Lower leg skin (tissue), 3 donors: ENCODE results near the gene TFCP2.

Source experiments
- CTCF ChIP-seq, 3 donors: fragments of 450-650 bp; IDR thresholded peaks; one replicate each; pipeline ENCODE4 v1.5.1; 2016; ENCODE audit warnings: antibody characterized with exemption in 3 of 3, mild to moderate bottlenecking in 3 of 3, moderate library complexity in 2 of 3
- POLR2A ChIP-seq, 2 donors: fragments of 450-650 bp; IDR thresholded peaks; one replicate each; pipeline ENCODE4 v1.6.1; 2016 to 2017; ENCODE audit warnings: antibody characterized with exemption in 2 of 2, mild to moderate bottlenecking in 1 of 2, moderate library complexity in 1 of 2

GRCh38 chr12:51162217-51162616 lies 10.7 kb downstream of the TFCP2 start:
- TF ChIP-seq CTCF (IDR thresholded peaks at IDR 0.05), result no peak
- no peak for TF ChIP-seq POLR2A (IDR thresholded peaks at IDR 0.05)
